ENCODE data around the gene SHE.
A peak's percentile ranks its signal among the peaks of the same experiment; 100 is the strongest.

The SHE gene

GRCh38 chr1:154459080-154459479 lies 43.1 kb downstream of the SHE start:
- Histone ChIP-seq H3K4me1 (ENCODE audit: control insufficient read depth in 1 of 2, insufficient read depth in 2 of 2, low read length in 2 of 2) (peaks cover 0 to 6% of the 10 kb centered on the region in 2 donors), H3K27ac (ENCODE audit: low read length) (no peak overlapping the region), H3K36me3 (ENCODE audit: control insufficient read depth in 1 of 2, insufficient read depth in 2 of 2, low read length in 2 of 2) (peaks cover 18 to 23% of the 10 kb centered on the region in 2 donors), H3K27me3 (ENCODE audit: low read depth, low read length) (no peaks in the 10 kb centered on the region), H3K4me3 (ENCODE audit: low read depth in 1 of 2, low read length in 2 of 2) (no peak overlapping the region), H3K9me3 (ENCODE audit: control insufficient read depth in 1 of 2, low read length in 2 of 2) (no peaks in the 10 kb centered on the region)

- H3K27ac ChIP-seq (ENCODE audit: low read length): no peak overlapping the region
- no peak overlapping the region for H3K4me3 ChIP-seq (ENCODE audit: low read depth in 1 of 2, low read length in 2 of 2)
- H3K9me3 ChIP-seq (ENCODE audit: control insufficient read depth in 1 of 2, low read length in 2 of 2): no peaks in the 10 kb centered on the region
- H3K27me3 ChIP-seq (ENCODE audit: low read depth, low read length): no peaks in the 10 kb centered on the region
- H3K4me1 ChIP-seq (ENCODE audit: control insufficient read depth in 1 of 2, insufficient read depth in 2 of 2, low read length in 2 of 2): peaks cover 0 to 8% of the 10 kb centered on the region in 2 donors
- H3K36me3 ChIP-seq (ENCODE audit: control insufficient read depth in 1 of 2, insufficient read depth in 2 of 2, low read length in 2 of 2): peaks cover 23 to 25% of the 10 kb centered on the region in 2 donors
Observed at GRCh38 chr1:154456631-154457030, 45.6 kb downstream of the SHE start.

- H3K4me1 ChIP-seq (ENCODE audit: control insufficient read depth in 1 of 2, insufficient read depth in 2 of 2, low read length in 2 of 2): peaks cover 0 to 8% of the 10 kb centered on the region in 2 donors
- H3K4me3 ChIP-seq (ENCODE audit: low read depth in 1 of 2, low read length in 2 of 2): no peak overlapping the region
- H3K36me3 ChIP-seq (ENCODE audit: control insufficient read depth in 1 of 2, insufficient read depth in 2 of 2, low read length in 2 of 2): peaks cover 27 to 34% of the 10 kb centered on the region in 2 donors
- no peaks in the 10 kb centered on the region for H3K27me3 ChIP-seq (ENCODE audit: low read depth, low read length)
- H3K9me3 ChIP-seq (ENCODE audit: control insufficient read depth in 1 of 2, low read length in 2 of 2): no peaks in the 10 kb centered on the region
- no peak overlapping the region for H3K27ac ChIP-seq (ENCODE audit: low read length)
Observed at GRCh38 chr1:154454386-154455120, 47.7 kb downstream of the SHE start.

GRCh38 chr1:154453574-154454352 lies 48.4 kb downstream of the SHE start:
- H3K27me3 ChIP-seq (ENCODE audit: low read depth, low read length): no peaks in the 10 kb centered on the region
- no peak overlapping the region for H3K4me3 ChIP-seq (ENCODE audit: low read depth in 1 of 2, low read length in 2 of 2)
- no peaks in the 10 kb centered on the region for H3K9me3 ChIP-seq (ENCODE audit: control insufficient read depth in 1 of 2, low read length in 2 of 2)
- peaks cover 27 to 34% of the 10 kb centered on the region in 2 donors for H3K36me3 ChIP-seq (ENCODE audit: control insufficient read depth in 1 of 2, insufficient read depth in 2 of 2, low read length in 2 of 2)
- H3K27ac ChIP-seq (ENCODE audit: low read length): no peak overlapping the region
- peaks cover 0 to 8% of the 10 kb centered on the region in 2 donors for H3K4me1 ChIP-seq (ENCODE audit: control insufficient read depth in 1 of 2, insufficient read depth in 2 of 2, low read length in 2 of 2)

- Histone ChIP-seq H3K27ac (ENCODE audit: low read length) (no peak overlapping the region), H3K36me3 (ENCODE audit: control insufficient read depth in 1 of 2, insufficient read depth in 2 of 2, low read length in 2 of 2) (peaks cover 27 to 39% of the 10 kb centered on the region in 2 donors), H3K9me3 (ENCODE audit: control insufficient read depth in 1 of 2, low read length in 2 of 2) (no peaks in the 10 kb centered on the region), H3K4me1 (ENCODE audit: control insufficient read depth in 1 of 2, insufficient read depth in 2 of 2, low read length in 2 of 2) (peaks cover 0 to 8% of the 10 kb centered on the region in 2 donors), H3K4me3 (ENCODE audit: low read depth in 1 of 2, low read length in 2 of 2) (no peak overlapping the region), H3K27me3 (ENCODE audit: low read depth, low read length) (no peaks in the 10 kb centered on the region)
Observed at GRCh38 chr1:154453161-154453560, 49.1 kb downstream of the SHE start.

GRCh38 chr1:154448331-154448811 lies 53.8 kb downstream of the SHE start:
- Histone ChIP-seq H3K27ac (ENCODE audit: low read length) (no peak overlapping the region), H3K9me3 (ENCODE audit: control insufficient read depth in 1 of 2, low read length in 2 of 2) (no peaks in the 10 kb centered on the region), H3K4me3 (ENCODE audit: low read depth in 1 of 2, low read length in 2 of 2) (no peak overlapping the region), H3K4me1 (ENCODE audit: control insufficient read depth in 1 of 2, insufficient read depth in 2 of 2, low read length in 2 of 2) (peaks cover 0 to 5% of the 10 kb centered on the region in 2 donors), H3K27me3 (ENCODE audit: low read depth, low read length) (no peaks in the 10 kb centered on the region), H3K36me3 (ENCODE audit: control insufficient read depth in 1 of 2, insufficient read depth in 2 of 2, low read length in 2 of 2) (peaks cover 23 to 36% of the 10 kb centered on the region in 2 donors)

GRCh38 chr1:154446789-154447188 lies 55.4 kb downstream of the SHE start:
- H3K27ac ChIP-seq (ENCODE audit: low read length): no peak overlapping the region
- H3K4me1 ChIP-seq (ENCODE audit: control insufficient read depth in 1 of 2, insufficient read depth in 2 of 2, low read length in 2 of 2): no peaks in the 10 kb centered on the region
- peaks cover 23 to 40% of the 10 kb centered on the region in 2 donors for H3K36me3 ChIP-seq (ENCODE audit: control insufficient read depth in 1 of 2, insufficient read depth in 2 of 2, low read length in 2 of 2)
- H3K4me3 ChIP-seq (ENCODE audit: low read depth in 1 of 2, low read length in 2 of 2): no peak overlapping the region
- no peaks in the 10 kb centered on the region for H3K27me3 ChIP-seq (ENCODE audit: low read depth, low read length)
- no peaks in the 10 kb centered on the region for H3K9me3 ChIP-seq (ENCODE audit: control insufficient read depth in 1 of 2, low read length in 2 of 2)

GRCh38 chr1:154446292-154446691 lies 55.9 kb downstream of the SHE start:
- peak overlapping the region; percentile 56 for H3K27ac ChIP-seq (ENCODE audit: low read length)
- H3K4me3 ChIP-seq (ENCODE audit: low read depth in 1 of 2, low read length in 2 of 2): no peak overlapping the region
- H3K27me3 ChIP-seq (ENCODE audit: low read depth, low read length): no peaks in the 10 kb centered on the region
- H3K4me1 ChIP-seq (ENCODE audit: control insufficient read depth in 1 of 2, insufficient read depth in 2 of 2, low read length in 2 of 2): no peaks in the 10 kb centered on the region
- no peaks in the 10 kb centered on the region for H3K9me3 ChIP-seq (ENCODE audit: control insufficient read depth in 1 of 2, low read length in 2 of 2)
- peaks cover 26 to 43% of the 10 kb centered on the region in 2 donors for H3K36me3 ChIP-seq (ENCODE audit: control insufficient read depth in 1 of 2, insufficient read depth in 2 of 2, low read length in 2 of 2)

- no peak overlapping the region for H3K27ac ChIP-seq (ENCODE audit: low read length)
- H3K36me3 ChIP-seq (ENCODE audit: control insufficient read depth in 1 of 2, insufficient read depth in 2 of 2, low read length in 2 of 2): peaks cover 22 to 39% of the 10 kb centered on the region in 2 donors
Observed at GRCh38 chr1:154445040-154445472, 57.2 kb downstream of the SHE start.

GRCh38 chr1:154443274-154444013 lies 58.8 kb downstream of the SHE start:
- Histone ChIP-seq H3K4me3 (ENCODE audit: low read depth in 1 of 2, low read length in 2 of 2) (no peak overlapping the region), H3K27me3 (ENCODE audit: low read depth, low read length) (no peaks in the 10 kb centered on the region), H3K27ac (ENCODE audit: low read length) (no peak overlapping the region), H3K36me3 (ENCODE audit: control insufficient read depth in 1 of 2, insufficient read depth in 2 of 2, low read length in 2 of 2) (peaks cover 22 to 29% of the 10 kb centered on the region in 2 donors), H3K9me3 (ENCODE audit: control insufficient read depth in 1 of 2, low read length in 2 of 2) (no peaks in the 10 kb centered on the region), H3K4me1 (ENCODE audit: control insufficient read depth in 1 of 2, insufficient read depth in 2 of 2, low read length in 2 of 2) (peaks cover 0 to 3% of the 10 kb centered on the region in 2 donors)

More at GRCh38 chr1:154445040-154445472, 57.2 kb downstream of the SHE start:
- no peaks in the 10 kb centered on the region for H3K27me3 ChIP-seq (ENCODE audit: low read depth, low read length)
- no peak overlapping the region for H3K4me3 ChIP-seq (ENCODE audit: low read depth in 1 of 2, low read length in 2 of 2)
- no peaks in the 10 kb centered on the region for H3K4me1 ChIP-seq (ENCODE audit: control insufficient read depth in 1 of 2, insufficient read depth in 2 of 2, low read length in 2 of 2)
- no peaks in the 10 kb centered on the region for H3K9me3 ChIP-seq (ENCODE audit: control insufficient read depth in 1 of 2, low read length in 2 of 2)

All from muscle layer of duodenum (tissue), 2 donors.